GM10847 (cell line): Measurements from ENCODE around the gene LLGL2.

ENCODE experiments used
- POLR2A ChIP-seq: IDR thresholded peaks from 2 replicates; pipeline ENCODE4 v1.6.1; 2011; ENCODE audit not compliant: insufficient read length; ENCODE audit errors: extremely low read depth

The LLGL2 gene

GRCh38 chr17:75614006-75614405 lies 88.5 kb downstream of the LLGL2 start:
- no peak for TF ChIP-seq POLR2A

- no peak for TF ChIP-seq POLR2A
Observed at GRCh38 chr17:75614556-75615270, 89.2 kb downstream of the LLGL2 start.

GRCh38 chr17:75615301-75615700 lies 89.8 kb downstream of the LLGL2 start:
- TF ChIP-seq POLR2A: no peak

GRCh38 chr17:75616521-75617122 lies 91.1 kb downstream of the LLGL2 start:
- TF ChIP-seq POLR2A: no peak

GRCh38 chr17:75617218-75617617 lies 91.7 kb downstream of the LLGL2 start:
- TF ChIP-seq POLR2A: no peak

GRCh38 chr17:75617675-75618074 lies 92.2 kb downstream of the LLGL2 start:
- no peak for TF ChIP-seq POLR2A

GRCh38 chr17:75619506-75620431 lies 94.3 kb downstream of the LLGL2 start:
- no peak for TF ChIP-seq POLR2A

GRCh38 chr17:75621489-75621888 lies 96.0 kb downstream of the LLGL2 start:
- no peak for TF ChIP-seq POLR2A

DNA sequence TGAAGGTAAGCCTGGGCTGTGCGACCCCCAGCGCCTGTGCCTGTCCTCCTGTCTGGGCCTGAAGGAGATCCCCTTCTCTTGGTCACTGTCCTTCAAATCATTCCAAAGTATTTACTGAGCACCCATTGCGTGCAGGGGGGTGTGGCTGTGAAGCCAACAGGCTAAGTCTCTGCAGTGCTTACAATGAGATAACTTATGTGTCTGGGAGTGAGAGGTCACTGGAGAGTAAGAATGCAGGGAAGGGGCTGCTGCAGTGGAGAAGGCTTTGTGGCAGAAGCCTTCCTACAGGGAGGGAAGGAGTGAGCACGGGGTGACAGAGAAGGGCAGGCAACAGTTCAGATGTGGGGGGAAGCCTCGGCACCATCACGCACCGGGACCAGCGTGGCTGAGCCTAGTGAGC lies 96.6 kb downstream of the LLGL2 start:
- no peak for TF ChIP-seq POLR2A

- no peak for TF ChIP-seq POLR2A
Observed at GRCh38 chr17:75622771-75623273, 97.3 kb downstream of the LLGL2 start.

GRCh38 chr17:75623386-75623785 lies 97.9 kb downstream of the LLGL2 start:
- TF ChIP-seq POLR2A: no peak

DNA sequence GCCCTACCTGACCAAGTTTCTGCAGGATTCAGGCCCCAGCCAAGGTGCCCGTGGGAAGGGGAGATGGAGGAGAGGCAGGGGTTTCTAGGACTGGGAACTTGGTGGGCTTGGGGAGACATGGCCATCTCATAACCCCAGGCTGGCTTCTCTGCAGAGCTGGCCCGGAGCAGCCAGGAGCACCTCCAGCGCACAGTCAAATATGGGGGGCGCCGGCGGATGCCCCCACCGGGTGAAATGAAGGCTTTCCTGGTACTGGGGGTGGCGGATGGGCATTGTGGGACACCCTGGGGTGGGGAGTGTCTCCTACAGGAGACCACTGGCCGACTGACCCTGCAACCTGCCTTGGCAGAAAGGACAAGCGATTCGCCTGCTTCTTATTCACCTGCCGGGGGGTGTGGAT lies 98.5 kb downstream of the LLGL2 start:
- no peak for TF ChIP-seq POLR2A
